H1 (cell line): Measurements from ENCODE around the gene ELFN2. TPM values are rescaled to one million over a fixed set of nuclear protein-coding genes. Genes with fewer than 3 reads are reported as not detected.

Experiments
- E2F6 ChIP-seq: IDR thresholded peaks from 2 replicates; pipeline ENCODE4 v1.6.1; 2012; ENCODE audit warnings: inconsistent platforms
- GTF2F1 ChIP-seq: IDR thresholded peaks from 2 replicates; pipeline ENCODE4 v1.6.1; 2012; ENCODE audit warnings: low read depth, low read length, improper control_type of control experiment, borderline replicate concordance
- PHF8 ChIP-seq: fragments of 200-600 bp; sonication (generic); conservative IDR thresholded peaks from 2 replicates; pipeline ENCODE4 v1.7.1; 2012; ENCODE audit warnings: low read depth, mild to moderate bottlenecking, inconsistent platforms, low read length, moderate library complexity
- RXRA ChIP-seq: IDR thresholded peaks from 2 replicates; pipeline ENCODE4 v1.6.1; 2011; ENCODE audit warnings: low read depth, mild to moderate bottlenecking, low read length, moderate library complexity; ENCODE audit not compliant: insufficient read depth
- SP2 ChIP-seq: IDR thresholded peaks from 2 replicates; pipeline ENCODE4 v1.6.1; 2012; ENCODE audit warnings: mild to moderate bottlenecking, low read length, inconsistent platforms
- USF2 ChIP-seq: IDR thresholded peaks from 2 replicates; pipeline ENCODE4 v1.6.1; 2011; ENCODE audit warnings: low read length, improper control_type of control experiment
- polyA plus RNA-seq, 7 experiments: library from polyadenylated mRNA; depleted of rRNA in 3 of 7; stranded (reverse) in 5 of 7; unstranded in 2 of 7; fragments of >200 nt in 5 of 7; fragments of 200-250 nt in 2 of 7; gene quantifications; 1 replicate in 5 of 7; 2 replicates in 1 of 7; 4 replicates in 1 of 7; pipeline versions ENCODE4 v1.2.1 to v1.2.3, GENCODE V29; 2011 to 2013; ENCODE audit warnings: missing spikeins in 2 of 7, mixed read lengths in 2 of 7
- total RNA-seq: library from RNA; stranded (reverse); fragmentation: NEBNext Ultra II Directional; extraction: Animal tissue kit (Norgen Biotek cat#: 25700); gene quantifications from 2 replicates; pipeline ENCODE4 v1.2.1, GENCODE V29; 2021

ELFN2 gene
- total and polyA plus RNA-seq, 2 of the 8 experiments (the other 6 are each of a cell fraction or from before 2014, with no cell fraction given), result 0.63 to 0.88 TPM

DNA sequence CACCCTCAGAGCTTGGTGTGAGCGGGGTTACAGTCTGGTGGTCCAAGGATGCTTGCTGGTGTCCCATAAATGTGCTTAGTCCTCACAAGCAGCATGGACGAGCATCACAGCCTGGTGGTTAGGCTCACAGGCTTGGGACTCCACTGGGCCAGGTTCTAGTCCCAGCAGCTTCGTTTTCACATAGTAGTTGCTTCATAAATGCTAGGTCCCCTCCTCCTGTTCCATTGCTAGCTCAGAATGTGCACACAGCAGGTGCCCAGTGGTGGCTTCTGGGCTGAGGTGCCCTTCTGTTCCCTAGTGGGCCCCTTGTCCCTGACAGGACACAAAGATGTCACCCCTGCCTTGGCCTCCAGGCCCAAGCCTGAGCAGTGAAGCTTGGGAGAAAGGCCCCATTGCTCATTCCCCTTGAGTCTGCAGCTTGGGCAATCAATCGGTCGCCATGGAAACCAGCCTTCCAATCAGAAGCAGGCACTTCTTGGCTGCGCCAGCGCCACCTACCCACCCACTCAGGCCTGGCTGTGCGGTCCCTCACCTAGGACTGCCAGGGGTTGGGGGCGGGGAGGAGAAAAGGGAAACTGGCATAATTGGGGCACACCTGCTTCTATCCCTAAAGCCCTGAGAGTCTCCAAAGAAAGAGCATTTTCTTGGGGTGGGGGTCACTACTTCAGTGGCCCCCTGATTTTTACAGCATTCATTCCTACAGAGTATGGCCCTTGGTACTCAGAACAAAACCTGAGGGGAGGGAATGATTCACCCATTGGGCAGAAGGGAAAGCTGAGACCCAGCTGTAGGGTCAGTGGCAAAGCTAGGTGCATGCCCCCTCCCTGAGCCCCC lies 96.9 kb downstream of the ELFN2 start (continued):
- TF ChIP-seq PHF8 (no peak), SP2 (no peak), RXRA (no peak), E2F6 (no peak), USF2 (no peak), GTF2F1 (no peak)
